ENCODE results near the gene SALL1.

GRCh38 chr16:51129105-51129504 lies 22.0 kb downstream of the SALL1 start:
- TF ChIP-seq CTCF (IDR thresholded peaks at IDR 0.05; ENCODE audit: low read depth, low read length) (no peak), POLR2A (IDR thresholded peaks at IDR 0.05; ENCODE audit: extremely low read depth, insufficient read length) (no peak), MYC (IDR thresholded peaks at IDR 0.05; ENCODE audit: low read depth, low read length) (no peak)
